WTC11 (cell line): Measurements from ENCODE around the gene HPS3. TPM values are rescaled to one million over a fixed set of nuclear protein-coding genes. Genes with fewer than 3 reads are reported as not detected.
"Not testable (repeated sequence)": the region's sequence is repeated elsewhere in the genome, so short reads cannot be mapped to it uniquely, and the experiment has no call there.

ENCODE experiments used
- ATAC-seq: fragments of 200-7000 bp; cut with Tn5 transposase; 2 replicates; pipeline ENCODE4 v1.10.0; 2021; ENCODE audit warnings: mild to moderate bottlenecking, moderate library complexity
- CTCF ChIA-PET: fragments of 300-600 bp; sonication (Branson Sonifier 250); formaldehyde crosslinking; loops from one replicate; lab custom pipeline; 2021; ENCODE audit warnings: antibody characterized with exemption; lab: Charles Lee
- POLR2A ChIA-PET: fragments of 350-600 bp; sonication (Branson Sonifier 250); formaldehyde crosslinking; loops from one replicate; lab custom pipeline; 2021; ENCODE audit warnings: antibody characterized with exemption; lab: Charles Lee
- DNase-seq: peaks from one replicate; pipeline ENCODE4 v3.0.0; 2021; ENCODE audit warnings: low spot score
- H3K27ac Mint-ChIP-seq: 2 replicates; pipeline ENCODE4 v1.8.0; 2021; ENCODE audit warnings: mixed read lengths
- H3K27me3 Mint-ChIP-seq: 2 replicates; pipeline ENCODE4 v1.8.0; 2021; ENCODE audit warnings: low read depth, mild to moderate bottlenecking, moderate library complexity, mixed read lengths
- H3K36me3 Mint-ChIP-seq: 2 replicates; pipeline ENCODE4 v1.8.0; 2021; ENCODE audit warnings: mixed read lengths
- H3K4me1 Mint-ChIP-seq: 2 replicates; pipeline ENCODE4 v1.8.0; 2022; ENCODE audit warnings: mixed read lengths
- H3K4me3 Mint-ChIP-seq: 2 replicates; pipeline ENCODE4 v1.8.0; 2021; ENCODE audit warnings: mild to moderate bottlenecking, moderate library complexity, mixed read lengths
- H3K9me3 Mint-ChIP-seq: 2 replicates; pipeline ENCODE4 v1.8.0; 2021; ENCODE audit warnings: mixed read lengths
- NR1H2 ChIP-seq: sonication (generic); formaldehyde crosslinking; IDR thresholded peaks from 2 replicates; pipeline ENCODE4 v1.9.0; 2021; ENCODE audit warnings: mild to moderate bottlenecking, moderate library complexity, missing genetic modification reagents
- RORB ChIP-seq: fragments of 250-450 bp; sonication (Bioruptor Pico); IDR thresholded peaks from 2 replicates; pipeline ENCODE4 v1.9.0; 2021; ENCODE audit warnings: mild to moderate bottlenecking
- SOX15 ChIP-seq: fragments of 250-450 bp; sonication (Bioruptor Pico); IDR thresholded peaks from 2 replicates; pipeline ENCODE4 v1.9.0; 2021; ENCODE audit warnings: mild to moderate bottlenecking
- ZNF121 ChIP-seq: sonication (generic); formaldehyde crosslinking; IDR thresholded peaks from 2 replicates; pipeline ENCODE4 v1.8.0; 2023; ENCODE audit warnings: missing genetic modification reagents
- total RNA-seq: library from RNA; stranded (reverse); gene quantifications from 3 replicates; pipeline ENCODE4 v1.2.3, GENCODE V29; 2021

The HPS3 gene
- total RNA-seq, 1 experiment from 2014 or later, result 51.3 TPM

- H3K27ac Mint-ChIP-seq, H3K36me3 Mint-ChIP-seq, POLR2A ChIA-PET, DNase-seq, CTCF ChIA-PET, H3K27me3 Mint-ChIP-seq, H3K4me3 Mint-ChIP-seq, ATAC-seq: not testable (repeated sequence)
- Mint-ChIP-seq H3K4me1 (peaks cover 25% of the 10 kb centered on the region), H3K9me3 (peaks cover 14% of the 10 kb centered on the region)
These were observed 90.1 kb downstream of the HPS3 start for GRCh38 chr3:149219380-149220121.

GRCh38 chr3:149221783-149222517 is 92.5 kb downstream of the HPS3 start, which contains the start of gene CP:
TSS of gene CP (minus strand) at chr3:149221829. CDS start at chr3:149221792, 37 bp downstream.
- no peak for ATAC-seq
- peaks cover 7% of the 10 kb centered on the region for H3K36me3 Mint-ChIP-seq
- H3K9me3 Mint-ChIP-seq, result peaks cover 14% of the 10 kb centered on the region
- no peak for DNase-seq
- CTCF ChIA-PET, result no interaction called here
- H3K4me1 Mint-ChIP-seq, result peaks cover 23% of the 10 kb centered on the region
- TF ChIP-seq NR1H2 (no peak), RORB (CRISPR knock-in tag) (no peak), SOX15 (CRISPR knock-in tag) (no peak), ZNF121 (no peak)
- H3K27me3 Mint-ChIP-seq, result no peaks in the 10 kb centered on the region
- no peak within 1 kb of the TSS for H3K4me3 Mint-ChIP-seq
- peak within 1 kb of the TSS; percentile 54 for H3K27ac Mint-ChIP-seq
- POLR2A ChIA-PET, result no interaction called here

Other genes starting within 250 kb of the HPS3 start
- gene GYG1, start 138.1 kb upstream of the HPS3 start, total RNA-seq, result 34.8 to 43.1 TPM (median 41.7 TPM) in 3 replicates
- gene HLTF, start 43.1 kb upstream of the HPS3 start, total RNA-seq, result 62.4 to 84.0 TPM (median 73.8 TPM) in 3 replicates
- 1.1 to 1.9 TPM (median 1.5 TPM) in 3 replicates for gene CP, start 92.2 kb downstream of the HPS3 start, total RNA-seq
- gene TM4SF18, start 204.0 kb downstream of the HPS3 start, total RNA-seq, result 1.6 to 2.4 TPM (median 2.2 TPM) in 3 replicates
- gene TM4SF1, start 248.0 kb downstream of the HPS3 start, total RNA-seq, result 0.44 to 0.90 TPM (median 0.48 TPM) in 3 replicates